Uterus (tissue), 4 donors: ENCODE measurements around the gene RPLP2. TPM values are rescaled to one million over a fixed set of nuclear protein-coding genes. Genes with fewer than 3 reads are reported as not detected.
A peak's percentile ranks its signal among the peaks of the same experiment; 100 is the strongest.

Experiments
- DNase-seq, 2 donors: peaks; one replicate each; pipeline ENCODE4 v3.0.0-alpha.2; 2019 to 2020
- H3K27ac ChIP-seq, 2 donors: fragments of 200-600 bp; sonication (generic); 1 replicate in 1 of 2; 2 replicates in 1 of 2; pipeline ENCODE4 v1.5.1; 2016 to 2018
- H3K27me3 ChIP-seq, 2 donors: fragments of 200-600 bp; sonication (generic); one replicate each; pipeline ENCODE4 v1.5.1; 2018 to 2019; ENCODE audit warnings: control low read depth in 1 of 2
- H3K36me3 ChIP-seq, 2 donors: fragments of 200-600 bp; sonication (generic); one replicate each; pipeline ENCODE4 v1.5.1; 2019; ENCODE audit warnings: control low read depth in 1 of 2
- H3K4me1 ChIP-seq, 2 donors: fragments of 200-600 bp; sonication (generic); one replicate each; pipeline ENCODE4 v1.5.1; 2018 to 2019; ENCODE audit warnings: control low read depth in 1 of 2
- H3K4me3 ChIP-seq, 2 donors: fragments of 200-600 bp; sonication (generic); 1 replicate in 1 of 2; 2 replicates in 1 of 2; pipeline ENCODE4 v1.5.1; 2018 to 2019; ENCODE audit warnings: mild to moderate bottlenecking in 1 of 2
- H3K9me3 ChIP-seq, 2 donors: fragments of 200-600 bp; sonication (generic); one replicate each; pipeline ENCODE4 v1.5.1; 2019; ENCODE audit warnings: control low read depth in 1 of 2
- CTCF ChIP-seq, 4 experiments: fragments of 200-600 bp in 2 of 4; fragments of 450-650 bp in 2 of 4; sonication (generic) in 2 of 4; IDR thresholded peaks; one replicate each; pipeline ENCODE4 v1.5.1; 2016 to 2019; ENCODE audit warnings: antibody characterized with exemption in 4 of 4, mild to moderate bottlenecking in 2 of 4, moderate library complexity in 1 of 4
- POLR2A ChIP-seq, 2 donors: fragments of 450-650 bp; IDR thresholded peaks; one replicate each; pipeline ENCODE4 v1.6.1; 2016; ENCODE audit warnings: antibody characterized with exemption in 2 of 2, mild to moderate bottlenecking in 1 of 2, moderate library complexity in 1 of 2
- intact Hi-C: fragments of 100-400 bp; cut with DNase I; formaldehyde crosslinking; loops from one replicate; pipeline ENCODE4 v1.15.1; 2023; ENCODE audit warnings: low total_unique reads
- total RNA-seq, 4 donors: library from RNA; depleted of rRNA in 3 of 4; stranded (reverse); fragments of >200 nt in 3 of 4; gene quantifications; one replicate each; pipeline versions ENCODE4 v1.1.0 to v1.2.4, GENCODE V29; 2014 to 2023
- donor health status: DM: yes; HTN: yes; CAD: no.

The RPLP2 gene
- total RNA-seq, 4 donors from 2014 or later, result 100 to 1,968 (median 496) TPM

- Histone ChIP-seq H3K4me3 (peak overlapping the region; percentile 80 to 83), H3K27me3 (no peaks in the 10 kb centered on the region), H3K36me3 (no peaks in the 10 kb centered on the region), H3K27ac (peak overlapping the region; percentile 96 to 97), H3K4me1 (peaks cover 8 to 33% of the 10 kb centered on the region in 2 donors), H3K9me3 (no peaks in the 10 kb centered on the region)
- intact Hi-C loops, result no loop called here
- TF ChIP-seq CTCF (IDR thresholded peaks at IDR 0.05) (no peak), POLR2A (IDR thresholded peaks at IDR 0.05) (no peak)
- no peak for DNase-seq
These were observed 1.1 kb upstream of the RPLP2 start for GRCh38 chr11:808427-809286.

- H3K27me3 ChIP-seq, result no peaks in the 10 kb centered on the region
- intact Hi-C loops, result no loop called here
- TF ChIP-seq CTCF (IDR thresholded peaks at IDR 0.05), result peak in 1 of 4 experiments; percentile 13
- TF ChIP-seq POLR2A (IDR thresholded peaks at IDR 0.05), result no peak
- H3K27ac ChIP-seq, result peak overlapping the region; percentile 96 to 97
- H3K36me3 ChIP-seq, result no peaks in the 10 kb centered on the region
- no peak for DNase-seq
- peak overlapping the region; percentile 80 to 83 for H3K4me3 ChIP-seq
- peaks cover 8 to 23% of the 10 kb centered on the region in 2 donors for H3K4me1 ChIP-seq
- no peaks in the 10 kb centered on the region for H3K9me3 ChIP-seq
These were observed 337 bp downstream of the RPLP2 start for GRCh38 chr11:810040-810567.

GRCh38 chr11:811446-812245 is 1.9 kb downstream of the RPLP2 start:
- Histone ChIP-seq H3K4me1 (peaks cover 8 to 23% of the 10 kb centered on the region in 2 donors), H3K27ac (no peak overlapping the region), H3K9me3 (no peaks in the 10 kb centered on the region), H3K4me3 (no peak overlapping the region), H3K27me3 (no peaks in the 10 kb centered on the region), H3K36me3 (no peaks in the 10 kb centered on the region)
- no peak for DNase-seq
- TF ChIP-seq CTCF (IDR thresholded peaks at IDR 0.05) (no peak), POLR2A (IDR thresholded peaks at IDR 0.05) (no peak)
- intact Hi-C loops, result no loop called here

DNA sequence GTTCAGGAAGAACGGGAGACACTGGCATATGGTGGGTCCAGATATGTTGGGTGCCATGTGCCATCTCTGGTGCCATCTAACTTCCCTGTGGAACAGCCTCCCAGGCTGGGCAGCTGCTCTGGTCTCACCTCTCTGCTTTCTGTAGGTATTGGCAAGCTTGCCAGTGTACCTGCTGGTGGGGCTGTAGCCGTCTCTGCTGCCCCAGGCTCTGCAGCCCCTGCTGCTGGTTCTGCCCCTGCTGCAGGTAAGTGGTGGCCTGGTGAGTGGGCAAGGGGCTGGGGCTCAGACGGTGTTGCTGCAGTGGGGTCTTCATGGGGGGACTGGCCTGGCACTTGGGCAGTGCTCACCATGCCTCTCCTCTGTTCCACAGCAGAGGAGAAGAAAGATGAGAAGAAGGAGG is 2.6 kb downstream of the RPLP2 start:
- no peak for DNase-seq
- intact Hi-C loops, result no loop called here
- H3K27me3 ChIP-seq, result no peaks in the 10 kb centered on the region
- H3K4me3 ChIP-seq, result no peak overlapping the region
- TF ChIP-seq CTCF (IDR thresholded peaks at IDR 0.05) (no peak), POLR2A (IDR thresholded peaks at IDR 0.05) (no peak)
- peaks cover 8 to 23% of the 10 kb centered on the region in 2 donors for H3K4me1 ChIP-seq
- no peak overlapping the region for H3K27ac ChIP-seq
- H3K36me3 ChIP-seq, result no peaks in the 10 kb centered on the region
- H3K9me3 ChIP-seq, result no peaks in the 10 kb centered on the region
